NCI-H82 treated with DMSO at 0.1 percent for 48 hours (cell line): ENCODE measurements around the gene BICDL2.
A peak's percentile ranks its signal among the peaks of the same experiment; 100 is the strongest.

Experiments
- DNase-seq: peaks from one replicate; lab custom pipeline; 2025; ENCODE audit not compliant: unreplicated experiment; lab: John Stamatoyannopoulos, UW

BICDL2 gene

GRCh38 chr16:3012246-3012645 lies 24.5 kb downstream of the BICDL2 start:
- DNase-seq = no peak

GRCh38 chr16:3010510-3010909 lies 26.2 kb downstream of the BICDL2 start:
- DNase-seq = no peak

DNA sequence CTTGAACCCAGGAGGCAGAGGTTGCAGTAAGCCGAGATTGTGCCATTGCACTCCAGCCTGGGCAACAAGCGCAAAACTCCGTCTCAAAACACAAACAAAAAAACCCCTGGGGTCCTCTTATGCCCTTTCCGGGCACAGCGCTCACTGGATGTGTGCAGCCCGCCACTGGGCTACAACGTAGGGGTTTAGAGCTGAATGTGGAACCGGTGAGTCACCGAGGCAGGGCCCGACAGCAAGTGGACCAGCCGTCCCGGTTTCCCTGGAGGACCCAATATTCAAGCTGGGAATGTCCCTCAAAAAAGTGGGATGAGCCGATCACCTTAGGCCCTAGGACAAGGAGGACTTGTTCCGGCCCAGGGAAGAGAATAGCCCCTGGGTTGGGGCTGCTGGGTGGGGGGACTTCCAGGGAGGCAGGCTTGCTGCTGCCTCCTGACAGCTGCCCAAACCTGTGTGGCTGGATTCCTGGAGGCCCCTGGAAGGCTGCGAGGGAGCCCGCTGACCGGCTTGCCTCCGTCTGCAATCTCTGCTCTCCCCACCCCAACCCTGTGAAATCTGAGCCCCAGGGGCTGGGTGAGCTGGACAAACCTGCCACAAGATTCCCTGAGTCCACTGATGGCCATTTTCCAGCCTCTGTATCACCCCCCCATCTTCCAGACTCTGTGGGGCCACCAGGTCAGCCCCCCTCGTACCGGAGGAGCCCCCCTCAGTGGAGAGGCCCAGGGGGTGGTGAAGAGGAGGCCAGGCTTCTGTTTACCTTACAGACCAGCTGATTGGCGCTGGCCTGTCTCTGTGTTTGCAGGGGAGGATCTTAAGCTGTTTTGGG lies 27.0 kb downstream of the BICDL2 start:
- DNase-seq = no peak

DNA sequence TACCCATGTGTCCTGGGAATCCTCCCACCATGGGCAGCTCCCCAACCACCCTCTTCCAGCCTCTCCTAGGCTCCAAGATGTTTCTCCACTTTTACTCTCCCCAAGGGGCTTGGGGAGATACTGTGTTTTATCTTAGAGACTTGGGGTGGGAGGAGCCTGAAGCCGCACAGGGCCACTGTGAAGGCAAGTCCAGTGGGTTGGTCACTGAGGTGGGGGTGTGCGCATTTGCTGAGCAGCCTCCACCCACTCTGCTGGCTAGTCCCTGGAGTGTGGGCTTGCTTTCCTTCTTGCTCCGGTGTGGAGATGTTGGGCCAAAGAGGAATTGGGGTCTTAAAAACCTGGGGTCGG lies 28.1 kb downstream of the BICDL2 start:
- DNase-seq = no peak

DNA sequence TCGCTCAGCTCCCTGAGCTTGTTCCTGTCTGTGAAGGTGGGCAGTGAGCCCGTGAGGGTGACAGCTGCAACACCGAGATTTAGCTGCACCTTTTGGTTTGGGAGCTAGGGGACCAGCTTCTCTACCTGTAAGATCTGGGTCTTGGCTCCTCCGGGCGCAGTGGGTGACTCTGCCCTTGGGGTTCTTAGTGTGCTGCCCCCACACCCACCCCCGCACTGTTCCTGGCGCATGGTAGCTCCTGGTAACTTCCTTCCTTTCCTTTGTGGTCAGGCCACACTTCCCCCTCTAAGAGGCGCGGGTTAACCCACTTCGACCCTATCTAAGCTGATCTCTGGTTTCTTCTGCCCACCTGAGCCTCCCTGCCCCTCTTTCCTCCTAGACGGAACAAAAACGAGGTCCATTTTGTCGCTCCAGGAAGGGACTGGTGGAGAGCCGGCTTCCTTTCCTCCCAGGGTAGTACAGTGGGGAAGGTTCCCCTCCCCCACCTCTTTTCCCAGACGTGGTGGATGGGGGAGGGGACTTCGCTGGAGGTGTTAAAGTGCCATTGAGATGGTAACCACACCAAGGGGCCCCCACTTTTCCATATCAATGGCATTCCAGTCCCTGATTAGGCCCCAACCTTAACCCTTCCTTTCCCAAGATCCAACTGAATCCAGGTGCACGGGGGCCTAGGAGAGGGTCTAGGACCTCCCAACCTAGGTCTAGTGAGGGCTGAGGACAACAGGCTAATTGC lies 28.6 kb downstream of the BICDL2 start:
- DNase-seq = no peak

DNA sequence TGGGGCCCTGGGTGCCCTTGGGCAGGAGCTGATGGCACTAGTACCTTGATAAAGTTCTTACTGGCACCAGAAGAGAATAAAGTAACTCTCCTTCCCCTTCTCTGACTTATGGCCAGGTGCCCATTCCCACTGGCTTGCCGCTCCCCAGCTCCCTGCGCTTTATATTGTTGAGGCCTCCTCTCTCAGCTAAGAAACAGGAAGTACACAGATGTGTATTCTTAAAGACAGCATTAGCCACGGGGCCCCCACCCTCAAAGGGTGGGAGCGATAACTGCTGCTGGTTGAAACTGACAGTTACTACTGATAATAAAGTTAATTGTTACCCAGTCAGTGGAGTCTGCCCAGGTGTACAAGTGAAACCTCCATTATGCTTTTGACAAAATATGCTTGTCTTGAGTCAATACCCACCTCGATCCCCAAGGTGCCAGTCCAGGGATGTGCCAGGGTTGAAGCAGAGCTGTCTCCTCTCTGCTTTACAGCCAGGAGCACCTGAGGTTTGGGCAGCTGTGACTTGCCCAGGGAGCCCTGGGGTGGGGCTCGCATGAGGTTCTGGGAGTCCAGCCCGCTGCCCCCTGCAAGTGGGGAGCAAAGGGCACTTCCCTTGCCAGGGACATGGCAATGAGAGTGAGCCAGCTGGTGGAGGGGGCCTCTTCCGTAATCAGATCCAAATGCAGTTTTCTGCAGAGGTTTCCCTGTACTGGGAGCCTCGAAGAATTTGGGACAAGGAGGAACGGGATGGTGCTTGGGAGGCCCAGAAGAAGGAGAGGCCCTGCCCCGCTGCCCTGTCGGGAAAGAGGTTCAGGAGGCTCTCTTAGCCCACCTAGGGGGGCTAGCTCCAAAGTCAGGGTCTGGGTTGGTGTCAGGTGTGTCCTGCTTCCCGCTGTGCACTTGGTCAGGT lies 29.4 kb downstream of the BICDL2 start:
- DNase-seq = no peak

DNA sequence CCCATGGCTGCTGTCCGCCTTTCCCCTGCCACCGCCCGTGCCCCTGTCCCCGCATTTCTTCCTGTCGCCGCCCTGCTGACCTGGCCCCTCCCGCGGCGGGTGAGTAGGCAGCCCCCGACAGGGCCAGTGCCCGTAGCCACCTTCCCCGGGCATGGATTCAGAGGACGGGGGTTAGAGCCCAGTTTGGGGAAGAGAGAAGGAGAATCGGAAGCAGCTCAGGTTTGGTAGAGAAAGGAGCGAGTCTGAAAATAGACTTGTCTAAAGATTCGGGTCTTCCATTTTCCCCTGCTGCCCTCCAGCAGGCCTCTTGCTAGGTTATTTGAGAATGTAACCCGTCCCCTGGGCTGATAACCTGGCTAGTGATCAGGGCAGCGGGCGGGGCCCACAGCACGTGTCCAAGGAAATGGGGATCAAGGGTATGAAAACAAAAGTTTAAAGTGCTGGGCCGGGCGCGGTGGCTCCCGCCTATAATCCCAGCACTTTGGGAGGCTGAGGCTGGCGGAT lies 31.9 kb downstream of the BICDL2 start:
- no peak for DNase-seq

GRCh38 chr16:3004319-3004718 lies 32.4 kb downstream of the BICDL2 start:
- DNase-seq = no peak

DNA sequence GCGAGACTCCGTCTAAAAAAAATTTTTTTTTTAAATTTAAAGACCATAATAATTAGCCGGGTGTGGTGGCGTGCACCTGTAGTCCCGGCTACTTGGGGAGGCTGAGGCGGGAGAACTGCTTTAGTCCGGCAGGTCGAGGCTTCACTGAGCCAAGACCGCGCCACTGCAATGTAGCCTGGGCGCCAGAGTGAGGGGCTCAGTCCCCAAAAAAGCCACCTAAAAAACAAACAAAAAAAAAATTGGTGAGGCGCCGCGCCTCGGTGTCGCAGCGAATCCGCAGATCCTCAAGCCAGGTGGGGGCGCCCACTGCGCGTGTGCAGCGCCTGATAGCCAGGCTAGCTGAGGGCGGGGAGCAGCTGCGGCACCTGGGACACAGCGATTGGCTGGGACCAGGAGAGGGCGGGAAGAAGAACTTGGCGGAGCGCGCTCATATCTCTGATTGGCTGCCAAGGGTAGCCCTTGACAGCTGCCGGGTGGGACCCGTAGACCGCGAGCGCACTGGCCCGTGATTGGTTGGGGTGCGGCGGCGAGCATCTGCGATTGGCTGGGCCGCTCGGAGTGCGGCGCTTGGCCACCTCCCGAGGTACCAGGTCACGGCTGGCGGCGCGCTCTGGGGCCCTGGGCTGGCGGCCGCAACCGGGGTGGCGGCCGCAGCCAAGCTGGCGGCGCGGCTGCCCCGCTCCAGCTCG lies 33.0 kb downstream of the BICDL2 start:
- peak; percentile 97 for DNase-seq

DNA sequence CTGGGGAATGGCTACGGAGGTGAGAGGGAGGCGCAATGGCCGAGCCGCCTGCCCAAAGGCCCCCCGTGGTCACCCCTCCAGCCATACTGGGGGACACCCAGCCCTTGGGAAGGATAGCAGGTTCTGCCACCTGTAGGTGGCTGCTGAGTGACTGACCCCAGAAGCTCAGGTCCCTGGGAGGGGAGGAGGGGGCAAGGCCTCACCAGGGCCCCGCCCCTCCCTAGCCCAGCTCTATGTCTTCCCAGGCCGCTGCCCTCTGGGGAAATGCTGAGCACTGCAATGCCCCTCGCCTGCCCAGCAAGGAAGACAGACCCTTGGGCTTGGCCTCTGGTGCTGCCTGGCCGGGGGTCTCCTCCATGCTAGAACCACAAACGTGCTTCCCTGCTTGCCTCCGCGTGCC lies 35.4 kb downstream of the BICDL2 start:
- DNase-seq = no peak

- no peak for DNase-seq
Observed at GRCh38 chr16:3000540-3000939, 36.2 kb downstream of the BICDL2 start.

DNA sequence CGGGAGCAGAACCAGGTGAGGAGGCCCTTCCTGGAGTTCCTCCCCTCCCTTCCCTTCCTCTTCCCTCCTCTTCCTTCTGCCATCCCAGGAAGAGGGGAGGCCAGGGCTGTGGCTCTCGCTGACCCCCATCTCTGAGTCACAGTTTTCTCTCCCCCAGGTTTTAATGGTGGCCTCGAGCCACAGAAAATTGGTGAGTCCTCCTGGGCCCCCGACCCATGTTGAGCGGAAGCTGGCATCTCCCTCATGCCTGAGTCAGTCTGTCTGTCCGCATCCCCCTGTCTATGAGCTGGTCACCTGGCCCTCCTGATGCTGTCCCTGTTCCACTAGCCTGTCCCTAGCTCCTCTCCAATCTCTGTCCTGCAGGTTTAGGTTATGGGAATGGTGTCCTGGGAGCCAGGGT lies 36.8 kb downstream of the BICDL2 start:
- no peak for DNase-seq

GRCh38 chr16:2996298-2996697 lies 40.4 kb downstream of the BICDL2 start:
- DNase-seq = no peak

DNA sequence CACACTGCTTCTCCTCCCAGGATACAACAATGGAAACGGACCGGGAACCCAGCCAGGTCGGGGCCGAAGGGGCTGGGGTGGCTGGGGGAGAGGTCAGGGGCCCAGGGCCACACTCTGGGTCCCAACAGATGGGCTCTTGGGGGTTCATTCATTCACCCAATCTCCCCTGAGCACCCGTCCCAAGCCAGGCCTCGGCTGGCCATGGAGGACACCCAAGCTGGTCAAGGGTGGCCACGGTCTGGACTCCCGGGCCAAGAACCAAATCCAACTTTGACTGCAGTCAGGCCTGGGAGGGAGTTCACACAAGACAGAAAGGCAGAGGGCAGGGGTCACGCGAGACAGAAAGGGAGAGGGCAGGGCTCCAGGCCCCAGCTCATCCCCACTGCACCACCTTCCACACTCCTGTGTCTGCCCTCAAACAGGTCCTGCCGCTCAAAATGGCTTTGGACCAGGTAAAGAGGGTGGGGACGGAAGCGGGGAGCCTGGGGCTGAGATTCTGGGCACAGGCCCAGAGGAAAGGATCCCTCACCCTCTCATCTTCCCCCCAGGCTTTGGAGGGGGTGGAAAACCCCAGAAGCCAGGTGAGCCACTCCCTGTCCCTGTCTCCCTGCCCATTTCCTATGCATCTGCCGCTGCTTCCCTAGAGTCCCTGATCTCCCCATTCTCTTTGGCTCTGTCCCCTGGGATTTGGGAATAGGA lies 44.2 kb downstream of the BICDL2 start:
- no peak for DNase-seq

- no peak for DNase-seq
Observed at GRCh38 chr16:2991566-2992261, 45.0 kb downstream of the BICDL2 start.

DNA sequence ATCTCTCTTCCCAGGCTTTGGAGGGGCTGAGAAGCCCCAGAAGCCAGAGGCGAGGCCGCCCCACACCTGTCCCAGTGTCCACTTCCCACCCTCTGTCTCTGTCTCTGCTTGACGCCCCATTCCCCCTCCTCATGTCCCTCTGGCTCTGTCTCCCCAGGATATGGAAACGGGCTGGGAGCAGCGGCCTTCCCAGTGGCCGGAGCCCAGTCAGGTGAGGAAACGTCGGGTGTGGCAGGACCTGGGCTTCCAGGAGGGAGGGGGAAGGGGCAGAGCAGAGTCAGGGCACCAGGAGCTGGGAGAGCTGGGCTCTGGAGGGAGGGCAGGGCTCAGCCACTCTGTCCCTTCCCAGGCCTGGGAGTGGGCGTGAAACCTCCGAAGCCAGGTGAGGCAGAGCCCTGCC lies 45.9 kb downstream of the BICDL2 start:
- no peak for DNase-seq

GRCh38 chr16:2988590-2989099 lies 48.1 kb downstream of the BICDL2 start:
- no peak for DNase-seq

- DNase-seq = no peak
Observed at GRCh38 chr16:2987833-2988232, 48.9 kb downstream of the BICDL2 start.

GRCh38 chr16:2987286-2987685 lies 49.5 kb downstream of the BICDL2 start:
- no peak for DNase-seq
